HFF-Myc (cell line): ENCODE measurements around the gene TAF12.
A peak's percentile ranks its signal among the peaks of the same experiment; 100 is the strongest.
"Not testable (repeated sequence)": the region's sequence is repeated elsewhere in the genome, so short reads cannot be mapped to it uniquely, and the experiment has no call there.

Experiments used
- DNase-seq: peaks from one replicate; pipeline ENCODE4 v3.0.0-alpha.2; 2011; ENCODE audit warnings: low read depth; ENCODE audit errors: extremely low read depth
- H3K4me3 ChIP-seq: replicated peaks from 2 replicates; pipeline ENCODE4 v1.5.1; 2011; ENCODE audit warnings: low read depth, mild to moderate bottlenecking, control low read depth, low read length
- CTCF ChIP-seq: IDR thresholded peaks from 2 replicates; pipeline ENCODE4 v1.5.1; 2012; ENCODE audit warnings: mild to moderate bottlenecking, low read depth, low read length, control low read depth; ENCODE audit errors: missing control alignments

Gene TAF12

GRCh38 chr1:28578696-28579218 lies 64.1 kb downstream of the TAF12 start:
- TF ChIP-seq CTCF: no peak
- DNase-seq: no peak
- peak overlapping the region; percentile 92 for H3K4me3 ChIP-seq

GRCh38 chr1:28577738-28578536 lies 64.9 kb downstream of the TAF12 start:
- TF ChIP-seq CTCF: no peak
- no peak for DNase-seq

GRCh38 chr1:28577052-28577678 lies 65.7 kb downstream of the TAF12 start:
- no peak overlapping the region for H3K4me3 ChIP-seq
- no peak for TF ChIP-seq CTCF
- no peak for DNase-seq

More at GRCh38 chr1:28577738-28578536, 64.9 kb downstream of the TAF12 start:
- H3K4me3 ChIP-seq: peak overlapping the region; percentile 92; the same call in 1 of the 2 replicates

- no peak overlapping the region for H3K4me3 ChIP-seq
- TF ChIP-seq CTCF: no peak
- no peak for DNase-seq
Measured at GRCh38 chr1:28573564-28573963, 69.3 kb downstream of the TAF12 start.

GRCh38 chr1:28572891-28573290 lies 70.0 kb downstream of the TAF12 start:
- not testable (repeated sequence) for H3K4me3 ChIP-seq, DNase-seq

- TF ChIP-seq CTCF: no peak
- H3K4me3 ChIP-seq: no peak overlapping the region
- DNase-seq: no peak
Measured at GRCh38 chr1:28571911-28572310, 71.0 kb downstream of the TAF12 start.

- DNase-seq: no peak
- no peak for TF ChIP-seq CTCF
- no peak overlapping the region for H3K4me3 ChIP-seq
Measured at GRCh38 chr1:28566931-28567330, 75.9 kb downstream of the TAF12 start.
